Right lobe of liver (tissue), 6 donors: ENCODE measurements around the gene C1QTNF8. TPM values are rescaled to one million over a fixed set of nuclear protein-coding genes. Genes with fewer than 3 reads are reported as not detected.

Source experiments
- ATAC-seq, 4 donors: fragments of 200-7000 bp; cut with Tn5 transposase; one replicate each; pipeline ENCODE4 v1.9.1; 2020; ENCODE audit warnings: mild to moderate bottlenecking in 4 of 4, moderate library complexity in 4 of 4
- DNase-seq, 3 donors: peaks; one replicate each; pipeline ENCODE4 v3.0.0-alpha.2; 2020
- H3K27ac ChIP-seq, 3 donors: fragments of 200-600 bp; one replicate each; pipeline ENCODE4 v1.8.0; 2022
- H3K27me3 ChIP-seq, 2 donors: fragments of 200-600 bp; one replicate each; pipeline ENCODE4 v1.8.0; 2022
- H3K36me3 ChIP-seq, 4 donors: fragments of 200-600 bp; sonication (generic) in 1 of 4; one replicate each; pipeline versions ENCODE4 v1.5.1 to v1.8.0; 2017 to 2022; ENCODE audit warnings: control low read depth in 1 of 4
- H3K4me1 ChIP-seq, 4 donors: fragments of 200-600 bp; sonication (generic) in 1 of 4; one replicate each; pipeline versions ENCODE4 v1.5.1 to v1.8.0; 2017 to 2022; ENCODE audit warnings: control low read depth in 1 of 4
- H3K4me3 ChIP-seq, 3 donors: fragments of 200-600 bp; one replicate each; pipeline ENCODE4 v1.8.0; 2022
- H3K9me3 ChIP-seq, 4 donors: fragments of 200-600 bp; sonication (generic) in 1 of 4; one replicate each; pipeline versions ENCODE4 v1.5.1 to v1.8.0; 2017 to 2022; ENCODE audit warnings: control low read depth in 1 of 4
- POLR2A ChIP-seq: fragments of 450-650 bp; IDR thresholded peaks from one replicate; pipeline ENCODE4 v1.6.1; 2017; ENCODE audit warnings: antibody characterized with exemption, mild to moderate bottlenecking
- WGBS: methylation state at CpG from one replicate; pipeline ENCODE4 v1.1.6; 2018; ENCODE audit warnings: low coverage, low lambda C conversion rate; ENCODE audit not compliant: insufficient coverage; ENCODE audit errors: missing lambda C conversion rate; 5-methylcytosine and 5-hydroxymethylcytosine counted together
- intact Hi-C, 2 donors: fragments of 100-400 bp; cut with DNase I; formaldehyde crosslinking; loops; one replicate each; pipeline versions ENCODE4 v1.11.2 to v1.14.1; 2022
- total RNA-seq, 6 experiments: library from RNA; depleted of rRNA in 2 of 6; stranded (reverse); fragments of >200 nt in 2 of 6; fragmentation: NEBNext Ultra II Directional in 3 of 6; extraction: Animal tissue kit (Norgen Biotek cat#: 25700) in 3 of 6; gene quantifications; one replicate each; pipeline versions ENCODE4 v1.1.0 to v1.2.4, GENCODE V29; 2016 to 2023
- TF ChIP-seq, protein P1 (sequence below), 4 donors: fragments of 200-600 bp in 3 of 4; fragments of 450-650 bp in 1 of 4; IDR thresholded peaks; one replicate each; pipeline versions ENCODE4 v1.5.1 to v1.8.0; 2016 to 2022; ENCODE audit warnings: antibody characterized with exemption in 4 of 4, mild to moderate bottlenecking in 2 of 4
- donor health status: DM: no; HTN: yes; CAD: no.
- donor health status: DM: no; HTN: no; CAD: no.
- donor health status: DM: no; HTN: no; CAD: no.
- donor health status: DM: no; HTN: yes; CAD: no.
- donor health status: DM: no; HTN: yes; CAD: no.

C1QTNF8 gene
- total RNA-seq, 6 experiments from 2014 or later = not detected

DNA sequence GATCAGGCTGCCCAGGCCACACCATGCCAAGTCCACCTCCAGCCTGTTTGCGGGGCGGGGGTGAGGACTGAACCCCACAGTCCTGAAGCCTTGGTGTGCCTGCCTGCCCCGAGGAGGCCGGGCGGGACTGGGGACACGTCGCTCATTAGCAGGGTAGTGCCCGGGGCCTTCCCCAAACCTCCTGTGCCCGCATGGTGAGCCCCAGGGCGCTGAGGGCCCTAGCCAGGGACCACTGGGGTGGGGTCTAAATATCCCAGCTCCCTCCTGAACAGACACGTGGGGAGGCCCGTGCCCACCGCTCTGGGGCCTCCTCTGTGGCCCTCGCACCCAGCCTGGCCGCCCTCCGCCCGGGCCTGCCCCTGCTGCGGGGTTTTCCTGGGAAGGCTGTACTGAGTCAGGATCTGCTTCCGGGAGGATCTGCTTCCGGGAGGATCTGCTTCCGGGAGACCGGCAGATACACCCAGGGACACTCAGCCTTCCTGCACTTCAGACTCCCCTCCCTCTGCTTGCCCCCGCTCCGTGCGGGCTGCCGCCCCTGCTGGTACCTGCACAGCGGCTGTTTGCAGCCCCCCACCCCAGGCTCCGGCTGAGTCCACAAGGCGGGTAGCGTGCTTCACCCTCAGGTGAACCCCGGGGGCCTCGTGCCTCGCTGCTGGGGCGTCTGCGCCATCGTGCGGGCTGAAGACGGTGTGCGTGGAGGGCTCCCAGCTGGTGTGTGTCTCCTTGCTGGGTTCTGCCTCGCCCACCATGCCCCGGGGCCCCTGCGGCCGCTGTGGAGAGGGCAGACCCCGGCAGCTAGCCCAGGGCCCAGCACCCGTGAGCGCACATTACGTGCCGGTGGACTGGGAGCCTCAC lies 33.3 kb upstream of the C1QTNF8 start:
- no peak overlapping the region for H3K4me3 ChIP-seq
- ATAC-seq (no peak), DNase-seq (no peak)
- intact Hi-C loops = no loop called here
- H3K27ac ChIP-seq = no peak overlapping the region
- no CpG with 5 or more reads among the region's 48 CpGs for WGBS
- TF ChIP-seq, protein P1, sequence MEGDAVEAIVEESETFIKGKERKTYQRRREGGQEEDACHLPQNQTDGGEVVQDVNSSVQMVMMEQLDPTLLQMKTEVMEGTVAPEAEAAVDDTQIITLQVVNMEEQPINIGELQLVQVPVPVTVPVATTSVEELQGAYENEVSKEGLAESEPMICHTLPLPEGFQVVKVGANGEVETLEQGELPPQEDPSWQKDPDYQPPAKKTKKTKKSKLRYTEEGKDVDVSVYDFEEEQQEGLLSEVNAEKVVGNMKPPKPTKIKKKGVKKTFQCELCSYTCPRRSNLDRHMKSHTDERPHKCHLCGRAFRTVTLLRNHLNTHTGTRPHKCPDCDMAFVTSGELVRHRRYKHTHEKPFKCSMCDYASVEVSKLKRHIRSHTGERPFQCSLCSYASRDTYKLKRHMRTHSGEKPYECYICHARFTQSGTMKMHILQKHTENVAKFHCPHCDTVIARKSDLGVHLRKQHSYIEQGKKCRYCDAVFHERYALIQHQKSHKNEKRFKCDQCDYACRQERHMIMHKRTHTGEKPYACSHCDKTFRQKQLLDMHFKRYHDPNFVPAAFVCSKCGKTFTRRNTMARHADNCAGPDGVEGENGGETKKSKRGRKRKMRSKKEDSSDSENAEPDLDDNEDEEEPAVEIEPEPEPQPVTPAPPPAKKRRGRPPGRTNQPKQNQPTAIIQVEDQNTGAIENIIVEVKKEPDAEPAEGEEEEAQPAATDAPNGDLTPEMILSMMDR (IDR thresholded peaks at IDR 0.05) = no peak
- TF ChIP-seq POLR2A = no peak
- peaks cover 0 to 8% (median 3%) of the 10 kb centered on the region in 4 donors for H3K4me1 ChIP-seq
- no peaks in the 10 kb centered on the region for H3K9me3 ChIP-seq
- H3K36me3 ChIP-seq = no peaks in the 10 kb centered on the region
- no peaks in the 10 kb centered on the region for H3K27me3 ChIP-seq

- DNase-seq (no peak), ATAC-seq (no peak)
- Histone ChIP-seq H3K4me1 (no peaks in the 10 kb centered on the region), H3K27me3 (no peaks in the 10 kb centered on the region), H3K4me3 (no peak overlapping the region), H3K9me3 (no peaks in the 10 kb centered on the region), H3K27ac (no peak overlapping the region), H3K36me3 (no peaks in the 10 kb centered on the region)
- 93% methylated on average over 10 of the region's 31 CpGs for WGBS
- intact Hi-C loops = no loop called here
- TF ChIP-seq, protein P1 (IDR thresholded peaks at IDR 0.05) = no peak
- no peak for TF ChIP-seq POLR2A
Measured at GRCh38 chr16:1127971-1128715, 32.1 kb upstream of the C1QTNF8 start.

DNA sequence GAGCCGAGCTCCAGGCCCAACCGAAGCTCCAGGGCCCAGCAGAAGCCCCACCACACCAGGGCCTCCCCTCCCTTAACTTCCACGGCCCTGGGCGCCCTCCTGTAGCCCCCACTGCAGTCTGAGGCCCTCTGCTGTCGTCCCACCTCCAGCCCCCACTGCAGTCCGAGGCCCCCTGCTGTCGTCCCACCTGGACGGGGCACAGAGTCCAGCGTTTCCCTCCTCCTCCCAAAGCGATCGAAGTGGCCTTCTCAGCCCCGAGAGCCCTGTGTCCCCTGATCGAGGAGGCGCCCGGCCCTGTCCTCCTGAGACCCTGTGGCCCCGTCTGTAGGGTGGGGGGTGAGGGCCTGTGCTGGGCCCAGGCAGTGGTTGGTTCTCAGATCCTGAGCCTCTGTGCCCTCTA lies 31.1 kb upstream of the C1QTNF8 start:
- H3K4me1 ChIP-seq = no peaks in the 10 kb centered on the region
- no peaks in the 10 kb centered on the region for H3K9me3 ChIP-seq
- H3K27me3 ChIP-seq = no peaks in the 10 kb centered on the region
- H3K36me3 ChIP-seq = no peaks in the 10 kb centered on the region
- intact Hi-C loops = no loop called here
- no peak overlapping the region for H3K4me3 ChIP-seq
- H3K27ac ChIP-seq = no peak overlapping the region
- WGBS = 51% methylated on average over 4 of the region's 16 CpGs
- TF ChIP-seq POLR2A = no peak
- TF ChIP-seq, protein P1 (IDR thresholded peaks at IDR 0.05) = no peak
- DNase-seq (no peak), ATAC-seq (no peak)

DNA sequence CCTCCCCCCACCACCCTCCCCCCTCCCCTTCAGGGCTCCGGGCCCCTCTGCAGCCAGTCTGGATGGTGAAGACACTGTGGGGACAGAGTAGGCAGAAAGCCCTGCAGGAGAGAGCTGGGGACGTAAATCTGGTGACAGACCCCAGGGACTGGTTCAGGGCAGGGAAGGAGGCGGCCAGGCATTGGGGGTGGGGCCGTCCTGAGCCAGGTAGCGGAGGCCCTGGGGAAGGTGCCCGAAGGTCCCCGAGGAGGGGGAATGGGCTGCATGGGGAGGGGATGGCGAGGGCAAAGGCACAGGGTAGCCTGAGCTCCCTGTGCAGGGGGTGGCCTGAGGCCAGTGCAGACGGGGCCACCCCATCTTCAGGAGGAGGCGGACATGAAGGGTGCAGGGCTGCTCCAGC lies 30.5 kb upstream of the C1QTNF8 start:
- H3K9me3 ChIP-seq = no peaks in the 10 kb centered on the region
- ATAC-seq (no peak), DNase-seq (no peak)
- H3K27me3 ChIP-seq = no peaks in the 10 kb centered on the region
- 28% methylated on average over 4 of the region's 10 CpGs for WGBS
- no peaks in the 10 kb centered on the region for H3K4me1 ChIP-seq
- H3K36me3 ChIP-seq = no peaks in the 10 kb centered on the region
- H3K4me3 ChIP-seq = no peak overlapping the region
- intact Hi-C loops = no loop called here
- TF ChIP-seq, protein P1 (IDR thresholded peaks at IDR 0.05) = no peak
- TF ChIP-seq POLR2A = no peak
- H3K27ac ChIP-seq = no peak overlapping the region
